Thyroid gland (tissue), 4 donors: ENCODE data around the gene UBE4A. TPM values are rescaled to one million over a fixed set of nuclear protein-coding genes. Genes with fewer than 3 reads are reported as not detected.

Source experiments
- DNase-seq, 2 donors: peaks; one replicate each; pipeline ENCODE4 v3.0.0-alpha.2; 2019
- H3K27ac ChIP-seq, 3 donors: fragments of 200-600 bp; sonication (generic); 1 replicate in 2 of 3; 2 replicates in 1 of 3; pipeline ENCODE4 v1.5.1; 2016 to 2019; ENCODE audit warnings: mild to moderate bottlenecking in 1 of 3, moderate library complexity in 1 of 3
- H3K27me3 ChIP-seq: fragments of 200-600 bp; sonication (generic); one replicate; pipeline ENCODE4 v1.5.1; 2019
- H3K36me3 ChIP-seq, 2 donors: fragments of 200-600 bp; sonication (generic); one replicate each; pipeline ENCODE4 v1.5.1; 2016 to 2019
- H3K4me1 ChIP-seq, 2 donors: fragments of 200-600 bp; sonication (generic); one replicate each; pipeline ENCODE4 v1.5.1; 2017 to 2019
- H3K4me3 ChIP-seq, 3 donors: fragments of 200-600 bp; sonication (generic); replicated peaks in 1 of 3; 1 replicate in 2 of 3; 2 replicates in 1 of 3; pipeline ENCODE4 v1.5.1; 2016; ENCODE audit warnings: mild to moderate bottlenecking in 1 of 3
- H3K9me3 ChIP-seq: fragments of 200-600 bp; sonication (generic); one replicate; pipeline ENCODE4 v1.5.1; 2017
- CTCF ChIP-seq, 6 experiments: fragments of 200-600 bp in 3 of 6; fragments of 450-650 bp in 3 of 6; sonication (generic) in 3 of 6; IDR thresholded peaks; one replicate each; pipeline ENCODE4 v1.5.1; 2016 to 2019; ENCODE audit warnings: antibody characterized with exemption in 6 of 6, mild to moderate bottlenecking in 2 of 6, inconsistent platforms in 1 of 6, moderate library complexity in 1 of 6
- POLR2A ChIP-seq, 2 donors: fragments of 450-650 bp; IDR thresholded peaks; one replicate each; pipeline ENCODE4 v1.6.1; 2017; ENCODE audit warnings: antibody characterized with exemption in 2 of 2, mild to moderate bottlenecking in 2 of 2, moderate library complexity in 1 of 2
- WGBS, 2 donors: methylation state at CpG; one replicate each; pipeline ENCODE4 v1.1.5; 2017; 5-methylcytosine and 5-hydroxymethylcytosine counted together
- intact Hi-C: fragments of 100-400 bp; cut with DNase I; formaldehyde crosslinking; loops from one replicate; pipeline ENCODE4 v1.15.1; 2023
- total RNA-seq, 4 donors: library from RNA; depleted of rRNA; stranded (reverse); fragments of >200 nt; gene quantifications; one replicate each; pipeline ENCODE4 v1.2.3, GENCODE V29; 2016

Gene UBE4A
- total RNA-seq, 4 donors from 2014 or later = 42.7 to 57.3 (median 48.2) TPM

DNA sequence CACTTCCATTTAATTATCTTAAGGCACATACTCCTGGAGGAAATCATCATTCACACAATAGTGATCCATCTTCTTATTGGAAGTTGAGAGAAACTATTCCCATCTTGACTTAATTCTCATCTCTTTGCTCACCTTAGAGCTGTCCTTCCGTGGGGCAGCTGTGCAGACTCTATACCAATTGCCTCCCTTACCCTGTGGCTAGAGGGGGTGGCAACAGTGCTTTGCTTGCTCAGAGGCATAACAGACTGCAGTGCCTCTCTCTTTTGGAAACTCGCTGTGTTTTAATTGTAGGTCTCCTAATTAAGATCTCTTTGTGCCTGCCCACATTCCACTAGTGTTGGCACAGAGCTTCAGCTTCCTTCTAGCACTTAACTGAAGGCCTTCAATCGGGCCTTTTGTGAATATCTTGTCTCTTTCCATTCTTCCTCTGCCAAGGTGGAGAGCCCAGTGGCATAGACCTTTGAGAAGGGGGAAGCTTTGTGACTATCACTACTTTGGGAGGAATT lies 82.4 kb downstream of the UBE4A start:
- no peaks in the 10 kb centered on the region for H3K9me3 ChIP-seq
- 34 to 45% methylated on average over 3 of the region's 3 CpGs for WGBS, 2 donors
- H3K27ac ChIP-seq = peak overlapping the region in 1 of 3 donors; percentile 32
- intact Hi-C loops = no loop called here
- H3K36me3 ChIP-seq = no peaks in the 10 kb centered on the region
- no peaks in the 10 kb centered on the region for H3K27me3 ChIP-seq
- no peak overlapping the region for H3K4me3 ChIP-seq
- no peak for DNase-seq
- peaks cover 40 to 70% of the 10 kb centered on the region in 2 donors for H3K4me1 ChIP-seq
- TF ChIP-seq CTCF (IDR thresholded peaks at IDR 0.05) = no peak

- Histone ChIP-seq H3K27me3 (no peaks in the 10 kb centered on the region), H3K4me3 (no peak overlapping the region), H3K9me3 (no peaks in the 10 kb centered on the region), H3K4me1 (peaks cover 41 to 70% of the 10 kb centered on the region in 2 donors), H3K36me3 (no peaks in the 10 kb centered on the region), H3K27ac (peak overlapping the region in 1 of 3 donors; percentile 32)
- intact Hi-C loops = no loop called here
- no peak for DNase-seq
- 88 to 94% methylated on average over 3 of the region's 3 CpGs for WGBS, 2 donors
- no peak for TF ChIP-seq CTCF (IDR thresholded peaks at IDR 0.05)
- no peak for TF ChIP-seq POLR2A (IDR thresholded peaks at IDR 0.05)
Measured at GRCh38 chr11:118442301-118442700, 82.9 kb downstream of the UBE4A start.

DNA sequence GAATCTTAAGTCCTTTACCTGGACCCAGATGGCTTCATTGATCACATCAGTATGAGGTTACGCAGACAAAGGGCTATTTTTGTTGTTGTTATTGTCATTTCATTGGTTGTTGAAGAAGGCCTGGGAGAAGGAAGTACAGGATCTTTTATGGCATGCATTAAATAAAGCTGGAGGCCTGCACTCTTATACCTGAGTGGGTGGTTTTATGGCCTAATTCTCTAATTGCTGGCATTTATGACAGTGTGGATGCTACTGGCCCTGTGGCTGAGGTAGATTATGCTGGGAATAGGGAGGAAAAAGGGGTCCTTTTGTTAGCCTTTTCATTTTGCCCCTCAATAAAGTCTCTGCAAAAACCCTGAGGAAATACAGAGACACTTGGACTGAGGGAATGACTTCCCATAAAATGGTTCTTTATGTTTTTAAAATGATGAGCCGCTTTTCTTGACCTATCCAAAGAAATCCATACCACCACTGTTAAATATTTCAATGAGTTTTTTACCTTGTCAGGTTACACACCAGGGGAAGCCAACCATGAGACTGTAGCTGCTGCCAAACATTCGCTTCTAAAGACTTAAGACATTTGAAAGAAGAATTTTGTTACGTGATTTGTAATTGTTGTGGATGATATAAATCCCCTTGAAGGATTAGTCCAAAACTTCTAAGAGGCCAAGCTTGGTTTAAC lies 83.6 kb downstream of the UBE4A start:
- Histone ChIP-seq H3K9me3 (no peaks in the 10 kb centered on the region), H3K27ac (peak overlapping the region in 1 of 3 donors; percentile 43), H3K27me3 (no peaks in the 10 kb centered on the region), H3K4me3 (no peak overlapping the region), H3K4me1 (peaks cover 44 to 70% of the 10 kb centered on the region in 2 donors), H3K36me3 (no peaks in the 10 kb centered on the region)
- DNase-seq = peak; percentile 19 to 27
- WGBS, 2 donors = 52 to 65% methylated on average over 4 of the region's 4 CpGs
- TF ChIP-seq POLR2A (IDR thresholded peaks at IDR 0.05) (no peak), CTCF (IDR thresholded peaks at IDR 0.05) (no peak)
- intact Hi-C loops = no loop called here

DNA sequence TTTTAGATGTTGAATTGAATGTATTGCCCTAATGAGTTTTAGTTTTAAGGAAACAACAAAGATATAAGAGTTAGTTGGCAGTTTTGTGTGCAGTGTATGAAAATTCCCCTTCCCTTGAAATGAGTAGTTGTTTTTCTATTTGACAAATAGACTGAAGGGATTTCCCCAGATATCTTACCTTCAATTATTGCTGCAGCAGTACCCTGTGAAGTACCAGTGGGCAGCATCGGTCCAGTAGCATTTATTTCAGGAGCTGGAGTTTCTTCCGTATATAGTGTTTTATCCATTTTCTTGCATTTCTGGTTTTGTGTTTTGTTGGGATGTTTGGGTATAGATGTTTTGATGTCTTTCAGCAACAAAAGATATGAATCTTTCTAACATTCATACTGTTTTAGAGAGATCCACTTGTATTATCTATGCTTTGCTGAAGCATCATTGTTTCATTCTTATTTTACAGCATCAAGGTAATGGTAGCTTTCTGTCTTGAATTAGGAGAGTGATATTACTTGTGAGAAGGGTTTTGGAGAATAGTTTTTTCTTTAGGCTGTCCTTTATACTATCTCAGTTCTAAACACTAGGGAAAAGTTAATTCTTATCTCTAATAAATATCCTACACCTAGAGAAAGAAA lies 84.3 kb downstream of the UBE4A start:
- 50 to 55% methylated on average over 2 of the region's 2 CpGs for WGBS, 2 donors

More for the DNA sequence above, 84.3 kb downstream of the UBE4A start:
- intact Hi-C loops = no loop called here
- DNase-seq = peak; percentile 13 to 28
- Histone ChIP-seq H3K27me3 (no peaks in the 10 kb centered on the region), H3K9me3 (no peaks in the 10 kb centered on the region), H3K4me1 (peaks cover 50 to 71% of the 10 kb centered on the region in 2 donors), H3K36me3 (no peaks in the 10 kb centered on the region), H3K27ac (peak overlapping the region in 1 of 3 donors; percentile 43), H3K4me3 (no peak overlapping the region)
- TF ChIP-seq CTCF (IDR thresholded peaks at IDR 0.05) = no peak
- TF ChIP-seq POLR2A (IDR thresholded peaks at IDR 0.05) = no peak
